Stimulated activated CD8-positive, alpha-beta memory T cell treated with anti-CD3 and anti-CD28 coated beads, Interleukin-12 subunit alpha, Interleukin-12 subunit beta, amount 100 ng/mL, for 1 hour (primary cell): ENCODE measurements around the gene INO80B.
"Not testable (repeated sequence)": the region's sequence is repeated elsewhere in the genome, so short reads cannot be mapped to it uniquely, and the experiment has no call there.

Source experiments
- DNase-seq: peaks from one replicate; pipeline ENCODE4 v3.0.0-alpha.2; 2020; ENCODE audit warnings: low read depth

The INO80B gene

DNA sequence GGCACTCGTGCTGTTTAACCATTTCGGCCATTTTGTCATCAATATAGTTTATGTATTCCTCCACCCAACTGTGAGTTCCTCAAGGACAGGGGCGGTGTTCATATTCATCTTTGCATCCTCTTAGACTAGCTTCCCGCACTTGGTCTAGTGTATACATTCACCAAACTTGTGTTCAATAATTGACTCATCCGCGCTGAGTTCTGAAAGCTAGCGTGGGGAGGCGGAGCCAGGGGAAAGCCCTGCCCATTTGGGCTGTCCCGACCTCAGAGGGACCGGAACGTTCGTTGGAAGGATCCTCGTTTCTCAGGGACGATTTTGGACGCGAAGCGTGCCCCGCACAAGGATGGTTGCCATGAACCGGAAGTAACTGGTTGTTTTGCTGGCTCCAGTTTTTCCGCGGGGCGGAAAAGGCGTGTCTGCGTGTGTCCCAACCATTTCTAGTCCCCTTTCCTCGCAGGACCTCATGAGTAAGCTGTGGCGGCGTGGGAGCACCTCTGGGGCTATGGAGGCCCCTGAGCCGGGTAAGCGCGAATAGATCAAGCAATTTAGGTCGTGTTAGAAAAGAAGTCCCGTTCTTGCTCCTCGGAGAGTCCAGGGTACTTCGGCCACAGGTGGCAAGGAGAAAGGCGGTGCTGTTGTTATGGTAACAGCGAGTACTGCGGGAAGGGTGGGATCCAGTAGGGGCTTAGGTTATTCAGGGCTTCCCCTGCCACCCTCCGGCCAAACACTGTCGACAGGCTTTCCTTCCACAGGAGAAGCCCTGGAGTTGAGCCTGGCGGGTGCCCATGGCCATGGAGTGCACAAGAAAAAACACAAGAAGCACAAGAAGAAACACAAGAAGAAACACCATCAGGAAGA, at the start of gene INO80B:
TSS of gene INO80B (plus strand) at position 434 of the 858 bp plus-strand sequence. CDS start at position 464, 30 bp downstream.
- peak; percentile 97 for DNase-seq

DNA sequence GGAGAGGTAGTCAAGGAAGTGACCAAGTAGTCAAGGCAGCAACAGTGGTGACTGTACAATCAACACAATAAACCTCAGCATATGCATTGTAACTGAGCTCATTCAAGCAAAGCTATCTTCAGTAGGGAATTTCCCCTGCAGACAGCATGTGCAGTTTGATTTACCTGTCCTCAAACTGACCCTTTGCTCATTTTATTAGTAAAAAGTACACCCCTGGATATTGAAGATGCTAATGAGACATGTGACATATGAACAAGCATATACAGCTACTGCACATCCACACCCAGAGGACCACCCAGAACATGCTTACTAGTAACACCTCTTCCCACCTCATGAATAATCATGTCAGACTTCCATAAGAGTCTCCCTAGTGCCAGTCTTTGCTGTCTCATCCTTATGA, 48.9 kb upstream of the INO80B start:
- DNase-seq = no peak

DNA sequence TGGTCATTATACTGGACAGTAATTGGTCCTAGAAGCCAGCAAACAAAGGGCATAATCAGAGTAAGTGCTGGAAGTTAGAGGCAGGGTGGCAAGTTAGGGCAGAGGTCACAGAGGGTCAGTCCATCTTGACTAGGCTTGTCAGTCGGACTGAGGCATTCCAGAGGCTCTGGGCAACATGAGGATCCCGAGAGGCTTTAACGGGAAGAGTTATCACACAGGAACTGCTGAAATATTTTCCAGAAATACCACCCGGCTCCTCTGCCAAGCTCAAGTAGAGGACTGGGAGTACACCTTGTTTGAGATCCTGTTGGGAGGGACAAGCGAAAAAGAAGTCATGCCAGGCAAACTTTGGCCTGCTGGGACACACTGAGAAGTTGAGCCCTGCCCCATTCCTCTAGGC, 47.2 kb upstream of the INO80B start:
- no peak for DNase-seq

DNA sequence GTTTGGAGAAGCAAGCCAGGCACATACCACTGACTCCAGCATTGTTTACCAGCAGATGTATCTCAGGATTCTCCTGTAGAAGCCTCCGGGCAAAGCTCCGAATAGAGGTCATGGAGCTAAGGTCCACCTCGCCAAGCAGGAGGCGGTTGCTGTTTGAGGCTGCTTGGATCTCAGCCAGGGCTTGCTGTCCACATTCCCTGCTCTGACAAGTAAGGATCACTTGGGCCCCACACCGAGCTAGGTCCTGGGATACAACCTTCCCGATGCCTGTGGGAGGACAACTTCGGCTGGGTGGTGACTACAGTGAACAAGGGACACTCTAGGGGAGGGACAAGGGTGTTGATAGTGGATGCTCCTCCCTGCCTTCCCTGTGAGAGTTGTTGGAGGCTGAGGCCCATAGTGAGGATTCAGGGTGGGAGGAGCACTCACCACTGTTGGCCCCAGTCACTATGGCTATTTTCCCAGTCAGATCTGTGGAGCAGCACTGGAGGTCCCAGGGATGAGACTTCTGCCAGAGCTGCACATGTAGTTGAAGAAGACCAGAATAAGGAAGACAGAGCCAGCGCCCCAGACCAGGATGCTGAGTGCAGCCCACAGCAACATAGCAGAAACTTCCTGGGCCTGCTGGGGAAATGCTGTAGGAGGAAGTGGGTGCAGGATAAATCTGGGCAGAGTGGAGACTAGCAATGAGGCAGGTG, 41.7 kb upstream of the INO80B start:
- DNase-seq = no peak

DNA sequence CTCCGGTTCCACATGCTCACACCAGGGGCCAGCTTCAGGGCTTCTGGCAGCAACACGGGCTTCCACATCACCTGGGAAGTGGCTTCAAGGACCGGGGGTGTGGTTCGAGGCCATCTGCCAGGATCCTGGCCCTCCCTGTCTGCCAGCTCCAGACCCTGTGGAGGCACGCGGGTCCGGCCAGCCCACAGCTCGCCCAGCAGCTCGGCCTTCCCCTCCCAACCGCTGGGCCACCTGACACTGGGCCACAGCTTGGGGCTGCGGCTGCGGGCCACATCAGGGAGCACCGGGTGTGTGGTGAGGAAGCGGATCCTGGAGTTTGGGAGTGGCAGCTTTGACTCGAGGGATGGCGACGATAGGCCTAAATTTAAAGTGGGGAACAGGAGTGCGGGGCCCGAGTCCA, 40.4 kb upstream of the INO80B start:
- DNase-seq = no peak

DNA sequence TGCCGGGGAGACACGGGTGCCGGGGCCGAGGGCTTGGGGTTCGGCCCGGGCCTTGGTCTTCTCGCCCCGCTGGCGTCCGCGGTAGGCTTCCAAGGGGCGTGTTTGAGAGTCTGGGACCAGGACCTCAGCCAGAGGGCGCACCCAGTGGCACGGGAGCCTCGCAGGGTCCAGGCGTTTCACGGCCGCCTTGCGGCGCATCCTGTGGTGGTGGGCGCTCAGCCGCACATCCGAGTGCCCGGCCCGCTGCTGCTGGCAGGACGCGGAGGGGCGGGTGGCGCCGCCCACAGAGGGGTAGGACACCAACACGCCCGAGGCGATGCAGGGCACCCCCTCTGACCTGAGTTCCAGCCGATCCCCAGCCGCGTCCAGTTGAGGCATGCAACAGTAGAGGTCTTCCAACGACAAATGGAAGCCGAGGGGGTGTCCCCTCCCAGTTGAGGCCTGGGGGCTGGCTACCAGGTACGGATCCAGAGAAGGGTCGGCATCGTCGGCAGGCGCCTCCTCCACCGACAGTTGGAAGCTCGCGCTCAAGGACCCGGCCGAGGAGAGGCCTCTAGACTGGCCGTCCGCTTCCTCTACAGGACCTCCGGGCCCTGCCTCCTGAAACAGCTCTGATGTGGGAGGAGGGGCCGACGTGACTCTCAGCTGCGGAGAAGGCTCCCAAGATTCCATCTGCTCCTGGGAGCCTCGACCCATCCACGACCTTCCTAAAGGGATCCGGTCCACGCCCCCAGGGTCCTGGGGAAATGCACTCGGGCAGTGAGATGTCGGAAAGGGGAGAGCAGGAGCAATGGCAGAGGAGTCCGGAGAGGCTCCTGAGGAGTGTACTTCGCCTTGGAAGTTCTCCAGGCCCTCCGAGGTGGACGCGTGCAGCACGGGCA, 39.8 kb upstream of the INO80B start:
- DNase-seq = no peak

DNA sequence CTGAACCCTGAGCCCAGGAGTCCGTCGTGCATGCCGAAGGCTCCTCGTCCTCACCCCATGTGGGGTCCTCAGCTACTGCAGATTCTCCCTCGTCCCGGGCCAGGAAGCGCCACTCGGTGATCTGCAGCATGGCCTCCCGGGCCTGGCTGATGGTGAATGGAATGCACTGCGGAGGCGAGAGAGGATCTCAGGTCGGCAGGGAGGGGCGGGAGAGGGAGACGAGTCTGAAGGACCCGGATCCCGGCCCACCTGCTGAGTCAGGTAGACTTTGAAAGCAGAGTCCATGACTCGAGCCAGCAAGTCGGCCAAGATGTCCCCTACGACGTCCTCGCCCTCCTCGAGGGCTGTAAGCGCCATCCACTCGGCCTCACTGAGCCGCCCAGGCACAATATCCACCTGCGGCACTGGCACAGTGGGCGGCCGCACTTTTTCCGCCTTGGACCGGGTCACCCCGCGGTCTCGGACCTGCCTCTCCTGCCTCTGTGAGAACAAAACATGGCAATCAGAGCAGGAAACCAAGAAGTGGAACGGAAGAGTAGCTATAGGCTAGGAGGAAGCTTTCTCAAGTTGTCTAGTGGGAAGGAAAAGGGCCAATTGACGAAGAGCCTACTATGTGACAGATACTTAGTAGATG, 39.0 kb upstream of the INO80B start:
- no peak for DNase-seq

DNA sequence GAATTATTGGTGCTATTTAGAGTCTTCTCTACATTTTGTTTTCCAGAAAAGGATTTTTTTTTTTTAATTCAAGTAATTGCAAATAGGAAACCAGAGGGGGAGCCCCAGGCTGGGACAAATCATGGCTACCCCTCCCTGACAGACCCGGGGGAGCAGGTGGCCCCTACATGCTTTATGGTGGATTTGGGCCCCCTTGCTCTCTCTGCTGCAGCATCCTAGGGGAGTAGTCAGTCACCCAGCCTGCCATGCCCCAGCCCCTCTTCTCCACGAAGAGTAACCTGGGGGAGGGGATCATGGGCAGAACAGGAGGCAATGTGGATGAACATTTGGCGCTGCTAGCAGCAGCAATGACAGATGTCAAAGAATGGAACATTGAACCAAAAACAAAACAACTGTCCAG, 38.1 kb upstream of the INO80B start:
- no peak for DNase-seq

DNA sequence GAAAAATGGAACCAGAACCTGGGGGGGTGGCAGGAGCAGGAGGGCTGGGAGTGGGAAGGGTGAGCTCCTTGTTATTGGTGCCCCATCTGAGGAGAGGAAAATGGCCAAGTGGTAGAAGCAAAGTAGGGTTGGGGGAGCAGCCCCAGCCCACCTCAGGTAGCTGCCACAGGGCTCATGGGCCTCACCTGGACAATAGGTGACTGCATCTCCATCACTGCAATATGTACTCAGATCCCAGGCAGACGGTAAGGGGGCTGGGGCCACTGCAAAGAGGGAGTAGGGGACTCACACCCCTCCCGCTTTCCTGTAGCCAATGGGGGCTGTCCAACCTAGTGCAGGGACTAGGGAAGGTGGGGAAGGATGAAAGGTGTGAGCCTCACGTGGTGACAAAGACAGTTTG, 37.7 kb upstream of the INO80B start:
- no peak for DNase-seq

DNA sequence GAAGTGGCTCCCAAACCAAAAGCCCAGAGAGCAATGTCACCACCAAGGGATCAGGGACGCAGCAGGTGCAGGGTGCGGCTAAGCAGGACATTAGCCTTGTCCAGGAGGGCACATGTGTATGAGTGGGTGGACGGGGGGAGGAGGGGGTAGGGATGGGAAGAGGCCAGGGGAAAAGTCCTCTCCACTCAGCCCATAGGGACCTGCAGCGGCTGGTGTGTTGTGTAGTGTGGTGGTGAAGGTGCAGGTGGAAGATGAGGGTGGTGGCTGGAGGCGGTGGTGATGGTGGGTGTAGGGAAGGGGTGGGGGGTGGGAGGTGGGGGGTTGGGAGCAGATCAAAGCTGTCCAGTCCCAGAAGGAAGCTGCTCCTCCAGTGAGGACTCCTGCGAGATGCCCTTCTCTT, 37.1 kb upstream of the INO80B start:
- DNase-seq = no peak

DNA sequence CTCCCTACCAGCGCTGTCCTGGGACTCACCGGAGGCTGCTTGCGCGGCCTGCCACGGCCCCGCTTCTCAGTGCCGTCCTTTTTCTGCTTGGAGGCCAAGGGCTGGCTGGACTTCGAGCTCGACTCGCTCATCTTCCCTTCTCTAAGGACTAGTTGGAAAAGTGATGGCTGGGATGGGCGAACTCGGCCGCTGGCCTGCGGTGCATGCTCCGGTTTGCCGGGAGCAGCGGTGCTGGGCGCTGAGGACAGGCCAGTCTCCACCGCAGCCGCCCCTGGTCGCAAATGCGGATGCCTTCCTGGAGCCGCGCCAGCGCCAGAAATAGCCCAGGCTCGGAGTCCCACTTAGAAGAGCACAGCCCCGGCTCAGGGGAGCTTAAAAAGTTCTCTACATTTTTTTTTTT, 36.6 kb upstream of the INO80B start:
- no peak for DNase-seq

DNA sequence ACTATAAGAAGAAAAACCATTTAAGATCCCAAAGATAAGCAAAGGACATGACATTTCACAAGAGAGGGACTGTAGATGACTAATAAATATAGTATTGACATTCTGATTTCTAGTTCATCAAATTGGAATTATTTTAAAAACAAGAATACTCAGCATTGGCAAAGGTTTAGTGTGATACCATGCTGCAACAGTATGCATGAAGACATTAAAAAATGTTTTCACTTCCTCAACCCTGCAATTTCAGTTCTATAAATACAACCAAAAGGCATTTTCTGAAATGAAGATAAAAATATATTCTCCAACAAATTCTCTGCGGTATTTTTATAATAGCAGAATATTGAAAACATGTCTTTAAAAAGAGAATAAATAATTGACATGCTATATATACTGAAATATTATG, 35.5 kb upstream of the INO80B start:
- no peak for DNase-seq

DNA sequence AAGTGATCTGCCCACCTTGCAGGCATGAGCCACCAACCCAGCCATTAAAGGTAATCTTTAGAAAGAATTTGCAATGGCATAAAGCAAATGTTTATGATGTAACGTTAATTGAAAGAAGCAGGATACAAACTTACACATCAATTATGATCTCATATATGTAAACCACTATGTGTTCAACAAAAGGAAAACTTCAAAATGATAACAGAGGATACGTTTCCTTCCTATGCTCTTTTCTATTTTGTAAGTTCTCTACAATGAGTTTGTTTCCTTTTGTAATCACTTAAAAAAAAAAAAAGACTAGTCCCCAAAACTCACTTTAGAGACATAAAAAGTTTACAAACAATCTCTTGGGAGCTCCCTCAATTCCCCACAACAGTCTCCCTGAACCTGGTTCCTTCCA, 34.9 kb upstream of the INO80B start:
- no peak for DNase-seq

DNA sequence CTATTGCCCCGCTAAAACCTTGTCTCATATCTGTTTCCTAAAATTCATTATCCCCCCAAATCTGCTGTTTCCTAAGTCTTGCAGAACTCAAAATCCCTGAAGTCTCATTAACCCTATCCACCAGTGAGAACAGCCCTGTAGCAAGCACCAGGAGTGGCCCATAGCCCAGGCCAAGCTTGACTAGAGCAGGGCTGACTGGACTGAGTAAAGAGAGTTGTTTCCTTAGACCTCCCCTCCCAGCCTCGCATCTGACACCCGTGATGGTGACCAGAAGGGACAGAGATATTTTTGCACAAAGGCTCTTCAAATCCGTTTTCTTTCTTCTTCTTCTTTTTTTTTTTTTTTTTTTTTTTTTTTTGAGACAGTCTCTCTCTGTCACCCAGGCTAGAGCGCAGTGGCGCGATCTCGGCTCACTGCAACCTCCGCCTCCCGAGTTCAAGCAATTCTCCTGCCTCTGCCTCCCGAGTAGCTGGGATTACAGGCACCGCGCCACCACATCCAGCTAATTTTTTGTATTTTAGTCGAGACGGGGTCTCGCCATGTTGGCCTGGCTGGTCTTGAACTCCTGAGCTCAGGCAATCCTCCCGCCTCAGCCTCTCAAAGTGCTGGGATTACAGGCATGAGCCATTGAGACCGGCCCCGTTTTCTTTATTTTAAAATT, 34.3 kb upstream of the INO80B start:
- DNase-seq = not testable (repeated sequence)

DNA sequence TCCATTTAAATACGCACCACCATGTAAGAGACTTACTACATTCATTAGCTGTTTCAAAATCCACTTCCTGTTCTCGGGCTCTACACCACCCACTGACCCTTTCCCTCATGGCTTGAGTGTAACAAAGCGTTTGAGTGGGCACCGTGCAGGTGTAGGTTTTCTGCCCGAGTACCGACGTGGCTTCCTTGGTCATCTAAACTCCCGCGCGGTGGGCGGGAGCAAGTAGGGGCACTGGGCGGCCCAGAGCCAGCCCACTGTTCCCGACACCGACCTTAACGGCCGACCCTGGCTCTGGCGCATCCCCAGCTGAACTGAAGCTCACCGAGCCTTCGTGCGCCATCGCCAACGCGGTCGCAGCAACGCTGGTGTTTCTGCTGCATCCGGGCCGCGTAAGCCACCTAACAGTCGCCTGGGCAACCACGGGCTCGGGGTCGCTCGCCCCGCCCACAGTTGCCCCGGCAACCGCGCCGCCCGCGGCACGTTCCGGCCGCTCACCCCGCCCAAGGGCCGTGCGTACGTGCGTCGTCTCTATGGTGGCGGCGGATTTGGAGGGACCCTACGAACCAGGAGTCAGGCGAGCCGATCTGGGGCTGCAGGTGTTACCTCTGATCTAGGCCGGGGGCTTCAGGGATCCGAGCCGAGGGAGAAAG, 33.5 kb upstream of the INO80B start, which contains the start of the genes C2orf81 and WDR54:
TSS of gene C2orf81 (minus strand) at position 399 of the 650 bp plus-strand sequence. CDS start at position 340, 59 bp downstream.
TSS of gene WDR54 (plus strand) at position 510 of the 650 bp plus-strand sequence. CDS start 424 bp downstream, outside the sequence.
- peak; percentile 87 for DNase-seq

DNA sequence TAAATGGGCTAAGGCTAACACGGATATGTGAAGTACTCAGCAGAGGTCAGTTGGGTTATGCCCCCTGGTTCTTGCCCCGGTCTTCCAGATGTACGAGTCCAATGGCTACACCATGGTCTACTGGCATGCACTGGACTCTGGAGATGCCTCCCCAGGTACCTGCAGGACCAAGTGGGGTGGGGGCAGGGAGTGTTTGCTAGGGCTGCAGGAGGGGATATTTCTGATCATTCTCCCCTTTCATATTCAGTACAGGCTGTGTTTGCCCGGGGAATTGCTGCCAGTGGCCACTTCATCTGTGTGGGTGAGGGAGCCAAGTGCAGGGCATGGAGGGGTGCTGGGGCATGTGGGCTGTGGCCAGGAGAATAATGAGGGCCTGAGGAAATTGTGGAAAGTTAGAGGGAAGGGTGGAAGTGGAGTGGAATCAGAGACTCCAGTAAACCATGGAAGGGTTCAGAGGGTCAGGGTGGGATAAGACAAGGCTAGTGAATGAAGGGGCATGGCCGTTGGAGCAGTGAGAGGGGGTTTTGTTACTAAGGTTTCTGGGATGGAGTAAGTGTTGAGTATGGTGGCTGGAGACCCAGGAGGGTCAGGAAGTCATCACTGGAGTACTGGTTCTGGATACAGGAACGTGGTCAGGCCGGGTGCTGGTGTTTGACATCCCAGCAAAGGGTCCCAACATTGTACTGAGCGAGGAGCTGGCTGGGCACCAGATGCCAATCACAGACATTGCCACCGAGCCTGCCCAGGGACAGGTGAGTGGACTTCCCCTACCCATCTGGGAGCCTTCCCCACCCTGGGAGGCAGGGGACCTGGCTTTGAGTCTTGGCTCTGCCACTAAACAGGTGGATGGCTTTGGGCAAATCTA, 31.4 kb upstream of the INO80B start:
- no peak for DNase-seq

DNA sequence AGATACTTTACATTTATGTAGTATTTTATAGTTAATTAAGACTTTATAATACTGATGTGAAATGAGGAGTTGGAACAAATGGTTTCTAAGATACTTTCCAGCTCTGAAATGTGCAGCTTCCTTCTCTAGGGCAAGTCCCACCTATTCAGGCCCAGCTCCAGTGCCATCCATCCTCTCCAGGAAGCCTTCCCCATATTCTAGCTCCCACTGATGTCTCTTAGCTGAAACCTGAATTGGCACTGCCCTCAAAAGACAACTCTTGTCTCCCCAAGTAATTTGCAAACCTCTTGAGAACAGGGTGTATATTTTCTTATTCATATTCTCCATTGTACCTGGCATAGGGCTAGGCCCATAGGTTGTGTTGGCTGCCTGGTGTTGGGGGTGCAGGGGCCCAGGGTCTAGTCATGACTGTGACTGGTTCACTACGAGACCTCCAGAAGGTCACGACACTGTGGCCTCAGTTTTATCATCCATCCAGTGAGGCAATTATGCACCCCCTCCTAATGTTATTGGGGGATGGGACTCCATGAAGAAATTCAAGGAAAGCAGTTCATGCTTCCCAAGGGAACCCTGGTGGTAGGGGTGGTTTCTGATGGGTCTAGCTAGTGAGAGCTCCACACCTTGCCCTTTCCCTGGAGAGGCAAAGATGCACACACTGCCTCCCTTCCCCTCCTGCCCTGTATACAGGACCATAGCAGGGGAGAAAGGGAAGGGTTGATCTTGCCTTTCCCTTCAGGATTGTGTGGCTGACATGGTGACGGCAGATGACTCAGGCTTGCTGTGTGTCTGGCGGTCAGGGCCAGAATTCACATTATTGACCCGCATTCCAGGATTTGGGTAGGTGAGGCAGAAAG, 30.5 kb upstream of the INO80B start:
- DNase-seq = no peak

DNA sequence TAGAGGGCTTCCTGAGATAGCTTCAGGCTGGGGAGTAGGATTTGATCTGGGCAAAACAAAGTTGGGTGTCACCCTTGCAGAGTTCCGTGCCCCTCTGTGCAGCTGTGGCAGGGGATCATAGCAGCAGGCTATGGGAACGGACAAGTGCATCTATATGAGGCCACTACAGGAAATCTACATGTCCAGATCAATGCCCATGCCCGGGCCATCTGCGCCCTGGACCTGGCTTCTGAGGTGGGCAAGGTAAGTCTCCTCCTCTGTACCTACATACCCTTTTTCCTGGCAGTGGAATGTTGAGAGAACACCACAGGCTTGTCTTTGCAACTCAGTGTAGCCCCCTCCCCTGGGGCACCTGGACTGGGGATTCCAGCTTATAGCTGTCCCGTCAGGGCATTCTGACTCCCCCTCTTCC, 29.9 kb upstream of the INO80B start:
- DNase-seq = no peak

DNA sequence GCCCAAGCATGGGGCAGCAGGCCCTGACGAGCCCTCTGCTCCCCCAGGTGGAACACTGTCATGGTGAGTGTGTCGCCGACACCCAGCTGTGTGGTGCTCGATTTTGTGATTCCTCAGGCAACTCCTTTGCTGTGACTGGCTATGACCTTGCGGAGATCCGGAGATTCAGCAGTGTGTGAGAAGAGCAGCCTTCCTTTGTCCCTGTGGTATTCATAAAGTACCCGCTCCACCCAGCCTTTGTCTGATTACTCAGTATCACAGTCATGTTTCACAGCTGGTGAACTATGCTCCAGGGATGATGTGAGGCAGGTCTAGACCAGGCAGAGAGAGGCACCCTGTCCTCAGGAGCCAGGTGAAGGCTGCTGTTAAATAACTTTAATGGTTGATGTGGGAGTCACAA, 29.4 kb upstream of the INO80B start:
- no peak for DNase-seq
